Left lung (tissue), 10 donors: ENCODE results near the gene ZBTB38. TPM values are rescaled to one million over a fixed set of nuclear protein-coding genes. Genes with fewer than 3 reads are reported as not detected.
A peak's percentile ranks its signal among the peaks of the same experiment; 100 is the strongest.

Experiments
- ATAC-seq: fragments of 200-7000 bp; cut with Tn5 transposase; one replicate; pipeline ENCODE4 v1.9.1; 2020; ENCODE audit warnings: moderate library complexity
- DNase-seq, 4 donors: peaks; one replicate each; pipeline ENCODE4 v3.0.0-alpha.2; 2013 to 2020
- H3K27ac ChIP-seq, 2 donors: fragments of 200-600 bp; sonication (generic) in 1 of 2; one replicate each; pipeline versions ENCODE4 v1.5.0 to v1.8.0; 2020 to 2021
- H3K27me3 ChIP-seq, 2 donors: fragments of 200-600 bp; sonication (generic) in 1 of 2; one replicate each; pipeline versions ENCODE4 v1.5.0 to v1.8.0; 2020 to 2021
- H3K36me3 ChIP-seq, 2 donors: fragments of 200-600 bp; sonication (generic) in 1 of 2; one replicate each; pipeline versions ENCODE4 v1.5.0 to v1.8.0; 2020 to 2021
- H3K4me1 ChIP-seq, 2 donors: fragments of 200-600 bp; one replicate each; pipeline ENCODE4 v1.8.0; 2021
- H3K4me3 ChIP-seq, 2 donors: fragments of 200-600 bp; sonication (generic) in 1 of 2; one replicate each; pipeline versions ENCODE4 v1.5.0 to v1.8.0; 2020 to 2021; ENCODE audit warnings: mild to moderate bottlenecking in 1 of 2
- H3K9me3 ChIP-seq, 2 donors: fragments of 200-600 bp; sonication (generic) in 1 of 2; one replicate each; pipeline versions ENCODE4 v1.5.0 to v1.8.0; 2020 to 2021
- CTCF ChIP-seq, 2 donors: fragments of 200-600 bp; sonication (generic) in 1 of 2; IDR thresholded peaks; one replicate each; pipeline versions ENCODE4 v1.5.0 to v1.8.0; 2021; ENCODE audit warnings: antibody characterized with exemption in 2 of 2
- intact Hi-C, 2 donors: fragments of 100-400 bp; cut with DNase I; formaldehyde crosslinking; loops; one replicate each; pipeline versions ENCODE4 v1.11.2 to v1.14.2; 2022
- polyA plus RNA-seq, 6 donors: library from polyadenylated mRNA; unstranded; fragments of 120-200 nt; gene quantifications; one replicate each; pipeline ENCODE4 v1.2.1, GENCODE V29; 2013; ENCODE audit not compliant: insufficient read length in 6 of 6
- total RNA-seq, 2 donors: library from RNA; stranded (reverse); fragmentation: NEBNext Ultra II Directional; extraction: Animal tissue kit (Norgen Biotek cat#: 25700); gene quantifications; one replicate each; pipeline ENCODE4 v1.2.1, GENCODE V29; 2021
- donor health status: DM: no; HTN: yes; CAD: no.
- donor health status: DM: no; HTN: no; CAD: no.

Gene ZBTB38
- total and polyA plus RNA-seq, 8 donors = 71.7 to 91.4 (median 82.6) TPM

DNA sequence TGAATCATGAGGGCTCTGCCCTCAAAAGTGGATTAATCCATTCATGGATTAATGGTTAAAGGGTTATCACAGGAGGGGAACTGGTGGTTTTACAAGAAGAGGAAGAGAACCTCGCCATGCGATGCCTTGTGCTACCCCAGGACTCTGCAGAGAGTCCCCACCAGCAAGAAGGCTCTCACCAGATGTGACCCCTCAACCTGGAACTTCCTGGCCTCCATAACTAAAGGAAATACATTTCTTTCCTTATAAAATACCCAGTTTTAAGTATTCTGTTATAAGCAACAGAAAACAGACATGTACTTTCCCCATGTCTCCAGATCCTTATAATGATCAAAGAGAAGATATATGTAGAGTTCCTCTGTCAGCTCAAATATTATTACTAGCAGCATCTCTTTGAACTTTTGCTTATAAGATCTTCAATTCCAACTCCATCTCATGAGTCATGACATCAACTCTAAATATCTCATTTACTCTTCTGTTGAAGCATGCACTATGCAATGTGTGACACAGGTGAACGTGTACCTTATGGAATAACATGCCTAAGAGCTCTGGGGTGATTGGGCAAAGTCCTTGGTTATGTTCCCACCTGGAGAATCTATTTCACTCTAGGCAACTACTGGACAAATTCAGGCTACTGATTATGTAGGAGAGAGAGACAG is 37.5 kb upstream of the ZBTB38 start:
- DNase-seq = no peak
- Histone ChIP-seq H3K27ac (peak overlapping the region; percentile 24 to 31), H3K9me3 (no peaks in the 10 kb centered on the region), H3K27me3 (no peaks in the 10 kb centered on the region), H3K4me3 (no peak overlapping the region), H3K4me1 (peaks cover 5 to 7% of the 10 kb centered on the region in 2 donors), H3K36me3 (no peaks in the 10 kb centered on the region)
- intact Hi-C loops = no loop called here
- TF ChIP-seq CTCF (IDR thresholded peaks at IDR 0.05) = no peak
- ATAC-seq = no peak

DNA sequence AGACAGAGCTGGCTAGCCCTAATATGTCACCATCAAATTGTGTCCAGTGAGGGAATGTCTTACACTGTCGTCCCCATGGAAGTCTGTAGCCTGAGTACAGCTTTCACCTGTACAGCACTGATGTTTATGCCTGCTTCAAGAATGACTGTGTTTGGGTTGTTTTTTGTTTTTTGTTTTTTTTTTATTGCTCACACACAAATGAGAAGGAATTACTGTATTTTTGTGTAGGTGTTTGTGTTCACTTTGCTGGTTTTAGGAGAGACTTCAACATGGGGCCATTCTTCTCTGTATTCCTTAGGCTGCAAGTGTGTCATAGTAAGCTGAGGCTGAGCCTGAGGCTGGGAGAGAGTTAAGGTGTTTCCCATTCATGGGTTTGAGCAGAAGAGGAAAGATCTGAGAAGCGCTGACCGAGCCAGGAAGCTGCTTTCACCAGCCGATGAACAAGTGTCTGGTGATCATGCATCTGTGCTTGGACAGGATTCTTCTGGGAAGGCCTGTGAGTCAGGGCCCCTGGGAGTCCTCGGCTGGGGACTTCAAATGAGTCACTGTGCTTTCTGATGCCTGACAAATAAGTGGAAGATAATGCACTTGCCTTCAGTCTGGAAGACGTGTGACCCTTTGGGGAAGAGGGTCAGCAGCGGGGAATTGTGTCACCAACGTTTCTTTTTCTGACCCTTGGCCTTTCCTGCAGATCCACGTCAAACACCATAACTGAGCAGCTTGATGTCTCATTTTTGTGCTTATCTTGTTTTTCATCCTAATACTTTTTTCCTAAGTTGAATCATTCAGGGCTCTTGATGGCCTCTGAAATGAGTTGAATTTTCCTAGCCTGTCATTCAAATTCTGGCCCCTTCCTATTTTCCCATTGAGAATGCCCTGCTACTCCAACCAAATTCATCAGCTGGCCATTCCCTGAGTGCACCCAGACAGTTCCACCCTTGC is 36.7 kb upstream of the ZBTB38 start:
- DNase-seq (peak in 1 of 4 donors; percentile 68), ATAC-seq (peak; percentile 77)
- Histone ChIP-seq H3K9me3 (no peaks in the 10 kb centered on the region), H3K4me3 (no peak overlapping the region), H3K36me3 (no peaks in the 10 kb centered on the region), H3K27ac (peak overlapping the region; percentile 24 to 31), H3K27me3 (no peaks in the 10 kb centered on the region), H3K4me1 (peaks cover 5 to 7% of the 10 kb centered on the region in 2 donors)
- no peak for TF ChIP-seq CTCF (IDR thresholded peaks at IDR 0.05)
- intact Hi-C loops = no loop called here

DNA sequence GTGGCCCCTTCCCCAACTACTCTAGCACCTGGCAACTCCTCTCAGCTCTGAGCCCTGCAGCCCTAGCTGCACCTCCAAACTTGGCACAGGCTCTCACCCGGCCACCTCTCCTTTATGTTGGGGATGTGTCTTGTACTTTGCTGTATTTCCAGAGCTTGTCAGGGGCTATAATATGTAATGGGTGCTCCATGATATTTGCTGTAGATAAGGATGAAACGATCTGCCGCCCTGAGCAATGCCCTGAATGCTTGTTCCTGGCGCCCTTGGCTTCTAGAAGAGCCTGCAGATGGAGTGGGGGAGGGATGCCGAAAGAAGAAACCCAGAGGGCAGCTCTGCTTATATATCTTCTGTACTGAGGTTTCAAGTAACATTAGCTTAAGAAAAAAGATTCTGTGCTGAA is 35.9 kb upstream of the ZBTB38 start:
- Histone ChIP-seq H3K27me3 (no peaks in the 10 kb centered on the region), H3K4me1 (peaks cover 5 to 7% of the 10 kb centered on the region in 2 donors), H3K4me3 (no peak overlapping the region), H3K9me3 (no peaks in the 10 kb centered on the region), H3K36me3 (no peaks in the 10 kb centered on the region), H3K27ac (peak overlapping the region; percentile 23 to 34)
- no peak for TF ChIP-seq CTCF (IDR thresholded peaks at IDR 0.05)
- DNase-seq (peak in 2 of 4 donors; percentile 47 to 68), ATAC-seq (peak; percentile 71)
- intact Hi-C loops = no loop called here

GRCh38 chr3:141333836-141334626 is 34.3 kb upstream of the ZBTB38 start:
- DNase-seq (no peak), ATAC-seq (no peak)
- no peaks in the 10 kb centered on the region for H3K27me3 ChIP-seq
- no peak for TF ChIP-seq CTCF (IDR thresholded peaks at IDR 0.05)
- no peak overlapping the region for H3K27ac ChIP-seq
- H3K36me3 ChIP-seq = no peaks in the 10 kb centered on the region
- H3K9me3 ChIP-seq = no peaks in the 10 kb centered on the region
- intact Hi-C loops = no loop called here
- no peak overlapping the region for H3K4me3 ChIP-seq
- peaks cover 5 to 7% of the 10 kb centered on the region in 2 donors for H3K4me1 ChIP-seq
